Loucy (cell line): ENCODE data around the gene CELF2.

ENCODE experiments used
- H2AFZ ChIP-seq: fragments of 200-600 bp; sonication (generic); 2 replicates; pipeline ENCODE4 v1.6.0; 2016; ENCODE audit warnings: antibody characterized with exemption, mild to moderate bottlenecking, low read length, moderate library complexity
- H3F3A ChIP-seq: fragments of 200-600 bp; 2 replicates; pipeline ENCODE4 v1.6.0; 2016; ENCODE audit warnings: antibody characterized with exemption, low read depth, mild to moderate bottlenecking
- H3K27me3 ChIP-seq: fragments of 200-600 bp; sonication (generic); 2 replicates; pipeline ENCODE4 v1.6.1; 2014; ENCODE audit warnings: low read length, mild to moderate bottlenecking; ENCODE audit not compliant: insufficient read depth, poor library complexity, severe bottlenecking
- H3K36me3 ChIP-seq: fragments of 200-600 bp; sonication (generic); 2 replicates; pipeline ENCODE4 v1.6.1; 2016; ENCODE audit warnings: low read length; ENCODE audit not compliant: insufficient read depth
- H3K4me1 ChIP-seq: fragments of 200-600 bp; sonication (generic); 2 replicates; pipeline ENCODE4 v1.5.1; 2014; ENCODE audit warnings: low read length, mild to moderate bottlenecking; ENCODE audit not compliant: insufficient read depth, poor library complexity, severe bottlenecking
- H3K4me2 ChIP-seq: fragments of 200-600 bp; sonication (generic); 2 replicates; pipeline ENCODE4 v1.6.0; 2014; ENCODE audit warnings: antibody characterized with exemption, low read length, low read depth, mild to moderate bottlenecking; ENCODE audit not compliant: poor library complexity, severe bottlenecking
- H3K4me3 ChIP-seq: fragments of 200-600 bp; sonication (generic); 2 replicates; pipeline ENCODE4 v1.5.1; 2014; ENCODE audit warnings: low read length, mild to moderate bottlenecking, mixed read lengths; ENCODE audit not compliant: poor library complexity, severe bottlenecking
- H3K79me2 ChIP-seq: fragments of 200-600 bp; sonication (generic); 2 replicates; pipeline ENCODE4 v1.6.1; 2014; ENCODE audit warnings: low read length; ENCODE audit not compliant: insufficient read depth
- H3K9ac ChIP-seq: fragments of 200-600 bp; sonication (generic); 2 replicates; pipeline ENCODE4 v1.6.0; 2014; ENCODE audit warnings: mild to moderate bottlenecking, low read depth, low read length, moderate library complexity; ENCODE audit not compliant: poor library complexity, severe bottlenecking
- H3K9me2 ChIP-seq: fragments of 200-600 bp; sonication (generic); replicated peaks from 2 replicates; pipeline ENCODE4 v1.6.1; 2016; ENCODE audit warnings: low read depth, low read length, mixed read lengths
- H3K9me3 ChIP-seq: fragments of 200-600 bp; sonication (generic); 2 replicates; pipeline ENCODE4 v1.6.1; 2014; ENCODE audit warnings: mild to moderate bottlenecking, antibody characterized with exemption, low read length, low read depth; ENCODE audit not compliant: insufficient read depth
- H4K20me1 ChIP-seq: fragments of 200-600 bp; sonication (generic); 2 replicates; pipeline ENCODE4 v1.6.0; 2014; ENCODE audit warnings: antibody characterized with exemption, low read length, mild to moderate bottlenecking; ENCODE audit not compliant: insufficient read depth, poor library complexity, severe bottlenecking
- CTCF ChIP-seq: fragments of 200-600 bp; sonication (generic); conservative IDR thresholded peaks from 2 replicates; pipeline ENCODE4 v1.5.1; 2014; ENCODE audit warnings: mild to moderate bottlenecking, antibody characterized with exemption, low read length
- EZH2phosphoT487 ChIP-seq: fragments of 200-600 bp; IDR thresholded peaks from 2 replicates; pipeline ENCODE4 v1.6.1; 2018; ENCODE audit warnings: antibody characterized with exemption, mild to moderate bottlenecking, moderate library complexity, borderline replicate concordance

The CELF2 gene

DNA sequence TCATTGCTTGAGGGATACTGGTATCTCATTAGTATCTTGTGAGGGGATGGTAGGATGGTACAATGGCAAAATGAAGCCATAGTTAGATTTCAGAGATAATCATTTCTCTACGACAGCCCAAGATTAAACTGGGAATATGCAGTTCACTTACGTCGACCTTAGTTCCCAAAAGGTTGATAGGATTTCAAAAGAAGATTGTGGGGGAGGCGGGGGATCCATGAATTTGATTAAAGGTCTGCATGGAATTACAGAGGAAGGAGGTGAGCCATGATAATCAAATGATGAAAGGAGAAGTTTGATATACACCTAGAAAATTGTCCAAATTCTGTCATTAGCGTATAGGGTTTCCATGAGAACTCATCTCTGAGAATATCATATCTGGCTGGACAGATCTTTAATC, 206.6 kb downstream of the CELF2 start:
- no peak overlapping the region for H3K4me2 ChIP-seq
- H3K27me3 ChIP-seq: no peaks in the 10 kb centered on the region
- TF ChIP-seq EZH2phosphoT487: no peak
- no peak for TF ChIP-seq CTCF
- no peak overlapping the region for H3K4me3 ChIP-seq
- peaks cover 100% of the 10 kb centered on the region for H3K79me2 ChIP-seq
- H3F3A ChIP-seq: no peaks in the 10 kb centered on the region
- no peak overlapping the region for H3K9ac ChIP-seq
- H3K4me1 ChIP-seq: peaks cover 5% of the 10 kb centered on the region
- H3K9me2 ChIP-seq: no peaks in the 10 kb centered on the region
- no peak overlapping the region for H2AFZ ChIP-seq
- peaks cover 100% of the 10 kb centered on the region for H4K20me1 ChIP-seq
- peaks cover 100% of the 10 kb centered on the region for H3K36me3 ChIP-seq
- H3K9me3 ChIP-seq: no peaks in the 10 kb centered on the region

DNA sequence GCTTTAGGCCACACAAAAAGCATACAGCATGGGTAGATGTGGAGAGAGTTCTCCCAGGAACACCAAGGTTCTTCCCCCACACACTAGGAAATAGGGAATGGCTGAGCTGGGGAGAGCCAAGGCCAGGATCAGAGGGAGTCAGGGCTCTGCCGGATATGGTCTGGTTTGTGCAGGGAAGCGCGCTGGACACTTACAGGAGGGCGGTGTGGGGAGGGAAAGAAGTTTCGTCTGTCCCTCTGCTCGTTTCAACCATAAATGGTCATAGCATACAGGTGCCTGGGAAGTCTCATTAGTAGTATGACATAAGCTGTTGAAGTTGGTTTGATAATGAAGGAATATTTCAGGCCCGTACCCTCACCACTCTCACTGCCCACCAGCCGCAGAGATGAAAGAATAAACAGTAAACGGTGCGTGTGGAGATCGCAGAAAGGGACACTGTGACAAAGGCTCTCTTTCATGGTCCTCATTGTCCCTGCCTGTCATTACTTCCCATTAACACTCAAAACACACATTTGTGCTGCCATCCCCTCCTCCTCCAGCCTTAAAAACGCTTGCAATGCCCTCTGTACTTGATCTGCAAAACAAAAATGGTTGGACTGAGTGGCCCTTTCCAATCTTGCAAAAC, 207.2 kb downstream of the CELF2 start:
- TF ChIP-seq CTCF (no peak), EZH2phosphoT487 (no peak)

DNA sequence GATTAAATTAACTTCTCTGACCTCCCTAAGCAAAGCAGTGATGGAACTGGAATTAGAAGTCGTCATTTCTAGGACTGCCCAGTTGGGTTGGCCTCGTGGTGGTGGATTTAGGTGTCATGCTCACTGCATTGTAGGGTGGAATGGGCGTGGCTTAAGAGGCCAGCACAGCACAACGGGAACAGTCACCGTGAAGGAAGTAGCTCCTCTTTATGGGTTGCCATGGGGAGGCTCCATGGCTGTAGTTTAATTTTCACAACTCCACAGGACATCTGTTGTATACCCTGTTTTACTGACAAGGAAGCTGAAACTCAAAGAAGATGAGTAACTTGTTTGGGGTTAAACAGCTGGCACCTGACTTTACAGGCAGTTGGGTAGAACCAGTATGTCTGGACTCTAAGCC, 208.3 kb downstream of the CELF2 start:
- TF ChIP-seq CTCF (no peak), EZH2phosphoT487 (no peak)
- Histone ChIP-seq H4K20me1 (peaks cover 96% of the 10 kb centered on the region), H3K36me3 (peaks cover 99% of the 10 kb centered on the region), H3K4me1 (peaks cover 8% of the 10 kb centered on the region), H3K9me3 (no peaks in the 10 kb centered on the region), H3K4me3 (no peak overlapping the region), H3F3A (no peaks in the 10 kb centered on the region), H3K9me2 (no peaks in the 10 kb centered on the region), H3K79me2 (peaks cover 100% of the 10 kb centered on the region), H2AFZ (no peak overlapping the region), H3K4me2 (no peak overlapping the region), H3K9ac (no peak overlapping the region), H3K27me3 (no peaks in the 10 kb centered on the region)

More for the DNA sequence above, 207.2 kb downstream of the CELF2 start:
- no peaks in the 10 kb centered on the region for H3K9me3 ChIP-seq
- no peak overlapping the region for H3K4me3 ChIP-seq
- H2AFZ ChIP-seq: no peak overlapping the region
- no peaks in the 10 kb centered on the region for H3F3A ChIP-seq
- H3K4me1 ChIP-seq: peaks cover 5% of the 10 kb centered on the region
- H4K20me1 ChIP-seq: peaks cover 96% of the 10 kb centered on the region
- no peaks in the 10 kb centered on the region for H3K27me3 ChIP-seq
- no peaks in the 10 kb centered on the region for H3K9me2 ChIP-seq
- no peak overlapping the region for H3K9ac ChIP-seq
- H3K36me3 ChIP-seq: peaks cover 99% of the 10 kb centered on the region
- H3K4me2 ChIP-seq: no peak overlapping the region
- peaks cover 100% of the 10 kb centered on the region for H3K79me2 ChIP-seq
